GM21786 (cell line): ENCODE data around the gene ERP29.
"Not testable (repeated sequence)": the region's sequence is repeated elsewhere in the genome, so short reads cannot be mapped to it uniquely, and the experiment has no call there.

Experiments used
- ATAC-seq: cut with Tn5 transposase; IDR thresholded peaks from one replicate; pipeline ENCODE4 v1.9.1; 2021; ENCODE audit not compliant: unreplicated experiment

Gene ERP29

DNA sequence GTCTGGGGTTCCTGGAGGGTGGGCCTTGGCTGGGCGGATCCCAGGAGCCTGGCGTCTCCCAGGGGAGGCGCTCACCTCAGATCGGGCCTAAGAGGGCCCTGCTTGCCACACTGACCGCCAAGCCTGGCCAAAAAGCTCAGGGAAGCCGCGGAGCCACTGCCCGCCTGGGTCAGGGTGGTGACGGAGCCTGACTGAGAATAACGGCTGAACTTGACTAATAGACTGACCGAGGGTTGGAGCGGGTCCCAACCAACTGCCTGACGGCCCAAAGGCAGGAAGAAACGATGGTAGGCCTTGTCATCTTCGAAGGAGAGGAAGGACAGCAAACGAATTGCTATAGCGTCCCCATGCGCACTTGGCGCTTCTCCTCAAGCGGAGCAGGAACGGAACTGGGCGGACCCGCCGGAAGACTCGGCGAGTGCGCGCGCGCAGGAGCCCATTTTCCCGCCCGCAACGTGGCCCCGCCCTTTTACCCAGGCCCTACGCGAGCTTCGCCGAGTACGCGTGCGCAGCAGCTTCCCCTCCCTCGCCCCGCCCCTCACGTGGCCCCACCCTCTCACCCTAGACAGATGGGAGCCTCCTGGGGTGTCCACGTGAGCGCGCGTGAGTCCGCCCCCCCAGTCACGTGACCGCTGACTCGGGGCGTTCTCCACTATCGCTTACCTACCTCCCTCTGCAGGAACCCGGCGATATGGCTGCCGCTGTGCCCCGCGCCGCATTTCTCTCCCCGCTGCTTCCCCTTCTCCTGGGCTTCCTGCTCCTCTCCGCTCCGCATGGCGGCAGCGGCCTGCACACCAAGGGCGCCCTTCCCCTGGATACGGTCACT is at the start of gene ERP29, which contains the start of gene TMEM116:
ERP29 (plus strand) TSS at position 652 of the 826 bp plus-strand sequence; CDS start at position 692, 40 bp downstream.
TMEM116 (minus strand) TSS at position 391 of the 826 bp plus-strand sequence. CDS start 7,895 bp downstream, outside the sequence.
- peak; percentile 60 for ATAC-seq

DNA sequence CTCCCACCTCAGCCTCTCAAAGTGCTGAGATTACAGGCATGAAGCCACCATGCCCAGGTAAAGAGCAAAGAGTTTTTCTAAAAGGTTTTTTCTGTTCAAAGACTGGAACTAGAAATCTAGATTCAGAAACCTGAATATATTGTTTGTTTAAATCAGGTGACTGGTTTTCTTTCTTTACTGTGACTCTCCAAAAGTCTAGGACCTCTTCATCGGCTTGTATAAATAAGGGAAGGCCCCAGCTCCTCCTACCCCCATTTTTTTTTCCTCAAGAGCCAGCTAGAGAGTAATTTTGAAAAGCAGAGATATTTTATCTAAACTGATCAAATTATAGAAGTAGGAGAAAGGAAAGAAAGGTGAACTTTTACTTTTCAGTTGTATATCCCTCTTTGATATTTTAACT is 48.3 kb upstream of the ERP29 start:
- no peak for ATAC-seq

DNA sequence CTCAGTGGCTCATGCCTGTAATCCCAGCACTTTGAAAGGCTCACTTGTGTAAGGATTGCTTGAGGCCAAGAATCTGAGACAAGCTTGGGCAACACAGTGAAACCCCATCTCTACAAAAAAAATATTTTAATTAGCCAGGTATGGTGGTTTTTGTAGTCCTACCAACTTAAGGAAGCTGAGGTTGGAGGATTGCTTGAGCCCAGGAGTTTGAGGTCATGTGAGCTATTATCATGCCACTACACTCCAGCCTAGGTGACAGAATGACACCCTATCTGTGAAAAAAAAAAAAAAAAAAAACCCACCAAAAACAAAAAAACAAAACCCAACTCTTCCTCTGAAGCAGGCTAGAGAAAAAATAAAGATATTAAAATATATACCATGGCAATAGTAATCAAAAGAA is 41.4 kb upstream of the ERP29 start:
- ATAC-seq = no peak

DNA sequence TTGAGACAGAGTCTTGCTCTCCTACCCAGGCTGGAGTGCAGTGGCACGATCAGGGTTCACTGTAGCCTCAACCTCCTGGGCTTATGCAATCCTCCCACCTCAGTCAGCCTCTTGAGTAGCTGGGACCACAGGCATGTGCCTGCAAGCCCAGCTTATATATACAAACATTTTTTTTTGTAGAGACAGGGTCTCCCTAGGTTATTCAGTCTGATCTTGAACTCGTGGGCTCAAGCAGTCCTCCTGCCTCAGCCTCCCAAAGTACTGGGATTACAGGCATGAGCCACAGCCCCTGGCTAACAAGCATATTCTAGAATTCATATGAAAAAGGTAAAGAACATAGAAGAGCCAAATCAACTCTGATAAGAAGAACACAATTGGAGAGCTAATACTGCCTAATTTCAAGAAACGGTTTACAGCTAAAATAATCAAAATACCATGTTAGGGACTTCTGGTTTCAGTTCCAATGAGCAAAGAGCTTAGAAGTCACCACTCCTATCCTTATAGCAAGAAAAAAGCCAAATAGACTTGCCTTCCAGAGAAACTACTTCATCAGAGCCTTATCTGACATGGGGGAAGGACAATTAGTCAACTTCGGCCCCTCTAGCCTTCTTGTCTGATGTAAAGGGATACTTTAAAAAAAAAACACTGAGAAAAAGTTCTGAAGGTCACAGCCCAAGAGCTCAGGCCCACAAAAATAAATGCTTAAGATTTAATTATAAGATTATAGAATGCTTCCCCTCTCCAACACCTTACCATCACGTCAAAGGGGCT is 37.9 kb upstream of the ERP29 start:
- no peak for ATAC-seq

DNA sequence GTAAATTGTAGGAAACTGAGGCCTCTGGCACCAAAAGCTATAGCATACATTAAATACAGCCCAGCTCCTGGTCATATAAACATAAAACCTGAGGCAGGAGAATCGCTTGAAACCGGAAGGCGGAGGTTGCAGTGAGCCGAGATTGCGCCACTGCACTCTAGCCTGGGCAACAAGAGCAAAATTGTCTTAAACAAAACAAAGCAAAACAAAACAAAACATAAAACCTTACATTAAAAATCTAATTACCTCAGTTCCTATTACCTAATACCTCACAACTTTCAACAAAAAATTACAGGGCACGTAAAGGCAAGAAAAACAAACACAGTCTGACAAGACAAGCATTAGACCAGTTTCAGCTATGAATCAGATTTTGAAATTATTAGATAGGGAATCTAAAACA is 36.9 kb upstream of the ERP29 start:
- no peak for ATAC-seq

DNA sequence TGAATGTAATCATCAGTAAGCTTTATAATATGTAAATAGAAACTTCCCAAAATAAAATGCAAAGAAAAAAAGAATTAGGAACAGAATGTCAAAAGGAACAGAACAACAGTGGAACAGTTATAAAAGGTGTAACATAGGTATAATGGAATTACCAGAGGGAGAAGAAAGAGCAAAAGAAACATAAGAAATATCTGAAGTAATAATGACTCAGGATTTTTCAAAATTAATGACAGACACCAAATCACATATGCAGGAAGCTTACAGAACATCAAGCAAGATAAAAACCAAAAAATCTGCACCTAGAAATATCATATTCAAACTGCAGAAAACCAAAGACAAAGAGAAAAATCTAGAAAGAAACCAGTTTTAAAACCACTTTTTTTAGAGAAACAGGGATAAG is 36.4 kb upstream of the ERP29 start:
- no peak for ATAC-seq

DNA sequence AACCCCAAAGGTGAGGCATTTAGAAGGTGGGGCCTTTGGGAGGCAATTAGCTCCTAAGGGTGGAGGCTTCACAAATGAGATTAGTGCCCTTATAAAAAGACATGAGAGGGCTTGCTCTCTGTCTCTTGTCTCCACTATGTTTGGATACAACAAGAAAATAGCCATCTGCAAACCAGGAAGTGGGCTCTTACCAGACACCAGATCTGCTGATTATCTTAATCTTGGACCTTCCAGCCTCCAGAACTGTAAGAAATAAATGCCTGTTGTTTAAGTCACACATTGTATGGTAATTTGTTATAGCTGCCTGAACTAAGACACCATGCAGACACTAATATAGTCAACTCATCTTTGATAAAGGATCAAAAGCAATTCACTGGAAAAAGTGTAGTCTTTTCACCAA is 34.7 kb upstream of the ERP29 start:
- no peak for ATAC-seq

DNA sequence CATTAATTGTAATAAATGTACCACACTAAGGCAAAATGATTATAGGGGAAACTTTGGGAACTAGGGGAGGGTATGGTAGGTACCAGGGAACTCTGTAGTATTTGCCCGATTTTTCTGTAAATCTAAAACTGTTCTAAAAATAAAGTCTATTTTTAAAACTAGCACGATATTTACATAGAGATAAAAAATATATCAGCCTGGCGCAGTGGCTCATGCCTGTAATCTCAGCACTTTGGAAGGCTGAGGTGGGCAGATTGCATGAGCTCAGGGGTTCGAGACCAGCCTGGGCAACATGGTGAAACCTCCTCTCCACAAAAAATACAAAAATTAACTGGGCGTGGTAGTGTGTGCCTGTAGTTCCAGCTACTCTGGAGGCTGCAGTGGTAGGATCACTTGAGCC is 32.6 kb upstream of the ERP29 start:
- no peak for ATAC-seq

DNA sequence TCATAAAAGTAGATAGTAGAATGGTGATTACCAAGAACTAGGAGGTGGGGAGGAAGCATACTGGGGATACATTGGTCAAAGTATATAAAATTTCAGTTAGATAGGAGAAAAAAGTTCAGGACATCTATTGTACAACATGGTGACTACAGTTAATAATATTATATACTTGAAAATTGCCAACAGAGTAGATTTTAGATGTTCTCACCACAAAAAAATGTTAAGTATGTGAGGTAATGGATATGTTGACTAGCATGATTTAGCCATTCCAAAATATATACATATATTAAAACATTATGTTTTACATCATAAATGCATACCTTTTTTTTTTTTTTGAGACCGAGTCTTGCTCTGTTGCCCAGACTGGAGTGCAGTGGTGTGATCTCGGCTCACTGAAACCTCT is 31.2 kb upstream of the ERP29 start:
- no peak for ATAC-seq

DNA sequence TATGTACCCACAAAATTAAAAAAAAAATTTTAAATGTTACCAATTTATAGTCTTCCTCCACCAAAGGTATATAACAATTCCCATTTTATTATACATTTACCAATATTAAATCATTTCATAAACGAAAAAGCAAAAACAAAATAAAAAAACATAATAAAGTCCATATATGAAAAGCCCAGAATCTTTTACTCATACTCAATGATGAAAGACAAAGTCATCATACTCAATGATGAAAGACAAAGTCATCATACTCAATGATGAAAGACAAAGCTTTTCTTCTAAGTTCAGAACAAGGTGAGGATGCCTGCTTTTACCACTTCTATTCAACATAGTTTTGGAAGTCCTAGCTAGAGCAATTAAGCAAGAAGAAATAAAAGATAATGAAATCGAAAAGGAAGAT is 28.4 kb upstream of the ERP29 start:
- no peak for ATAC-seq

DNA sequence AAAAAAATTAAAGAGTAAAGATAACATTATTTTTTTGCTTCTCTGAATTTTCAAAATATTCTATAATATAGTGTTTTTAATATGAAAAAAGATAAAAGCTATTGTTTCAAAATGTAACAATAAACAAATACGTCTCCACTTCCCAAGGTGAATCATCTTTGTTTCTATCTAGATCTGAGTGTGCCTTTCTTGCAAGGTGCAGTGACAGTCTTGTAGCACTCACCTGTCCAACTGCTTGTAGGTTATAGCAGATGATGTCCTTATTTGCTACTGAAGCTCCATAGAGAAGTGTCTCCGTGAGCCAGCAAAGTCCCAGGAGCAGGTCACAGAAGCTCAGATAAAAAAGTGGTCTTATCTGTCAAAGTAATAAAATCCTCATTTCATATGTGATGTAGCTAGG is 21.7 kb upstream of the ERP29 start:
- no peak for ATAC-seq

DNA sequence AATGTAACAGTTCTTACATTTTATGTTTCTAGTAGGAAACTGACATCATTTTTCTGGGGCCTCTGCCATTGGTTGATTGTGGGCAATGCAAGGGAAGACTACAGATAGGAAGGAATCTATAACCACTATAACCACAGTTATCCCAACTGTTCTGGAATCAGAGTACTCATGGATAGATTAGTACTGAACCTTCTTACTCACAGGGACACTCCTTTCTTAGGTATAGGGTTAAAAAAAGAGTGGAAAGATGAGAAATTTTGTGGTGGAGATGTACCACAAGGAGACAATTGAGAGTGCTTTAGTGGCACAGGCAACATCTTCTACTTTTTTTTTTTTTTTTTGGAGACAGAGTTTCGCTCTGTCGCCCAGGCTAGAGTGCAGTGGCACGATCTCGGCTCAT is 21.3 kb upstream of the ERP29 start:
- no peak for ATAC-seq

DNA sequence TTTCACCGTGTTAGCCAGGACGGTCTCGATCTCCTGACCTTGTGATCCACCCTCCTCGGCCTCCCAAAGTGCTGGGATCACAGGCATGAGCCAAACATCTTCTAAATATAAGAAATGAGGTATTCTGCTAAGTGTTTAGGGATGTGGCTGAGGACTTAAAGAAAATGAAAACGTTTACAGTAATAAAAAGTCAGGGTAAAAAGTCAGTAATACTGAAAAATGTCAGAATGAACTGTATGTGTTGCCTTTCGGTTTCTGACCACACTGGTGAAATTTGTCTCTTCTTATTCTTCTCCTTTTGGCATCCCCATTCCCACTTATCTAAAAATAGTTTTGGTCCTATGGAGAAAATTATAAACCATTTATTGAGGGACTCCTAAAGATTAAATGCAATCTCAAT is 20.8 kb upstream of the ERP29 start:
- no peak for ATAC-seq

DNA sequence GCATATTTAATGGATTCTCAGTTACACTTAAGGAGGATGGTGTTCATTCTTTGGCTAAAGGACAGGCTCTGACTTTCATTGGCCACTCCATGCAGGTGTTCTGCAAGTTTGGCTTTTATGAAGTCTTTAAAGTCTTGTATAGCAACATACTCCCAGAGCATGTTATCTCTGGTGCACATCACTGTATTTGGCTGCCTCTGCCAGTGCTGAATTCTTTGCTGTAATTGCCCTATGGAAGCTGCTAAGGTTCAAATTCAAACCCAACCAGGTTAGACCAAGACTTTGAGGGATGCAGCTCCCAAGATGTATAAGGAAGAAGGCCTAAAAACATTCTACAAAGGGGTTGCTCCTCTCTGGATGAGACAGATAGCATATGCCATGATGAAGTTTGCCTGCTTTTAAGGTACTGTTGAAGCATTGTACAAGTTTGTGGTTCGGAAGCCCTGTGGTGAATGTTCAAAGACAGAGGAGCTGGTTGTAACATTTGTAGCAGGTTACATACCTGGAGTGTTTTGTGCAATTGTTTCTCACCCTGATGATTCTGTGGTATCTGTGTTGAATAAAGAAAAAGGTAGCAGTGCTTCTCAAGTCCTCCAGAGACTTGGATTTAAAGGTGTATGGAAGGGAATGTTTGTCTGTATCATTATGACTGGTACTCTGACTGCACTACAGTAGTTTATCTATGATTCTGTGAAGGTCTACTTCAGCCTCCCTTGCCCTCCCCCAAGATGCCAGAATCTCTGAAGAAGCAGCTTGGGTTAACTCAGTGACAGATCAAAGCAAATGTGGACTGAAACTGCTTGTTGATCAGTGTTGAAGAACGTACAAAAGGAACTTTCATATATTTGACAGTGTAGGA is 19.7 kb upstream of the ERP29 start:
- no peak for ATAC-seq

DNA sequence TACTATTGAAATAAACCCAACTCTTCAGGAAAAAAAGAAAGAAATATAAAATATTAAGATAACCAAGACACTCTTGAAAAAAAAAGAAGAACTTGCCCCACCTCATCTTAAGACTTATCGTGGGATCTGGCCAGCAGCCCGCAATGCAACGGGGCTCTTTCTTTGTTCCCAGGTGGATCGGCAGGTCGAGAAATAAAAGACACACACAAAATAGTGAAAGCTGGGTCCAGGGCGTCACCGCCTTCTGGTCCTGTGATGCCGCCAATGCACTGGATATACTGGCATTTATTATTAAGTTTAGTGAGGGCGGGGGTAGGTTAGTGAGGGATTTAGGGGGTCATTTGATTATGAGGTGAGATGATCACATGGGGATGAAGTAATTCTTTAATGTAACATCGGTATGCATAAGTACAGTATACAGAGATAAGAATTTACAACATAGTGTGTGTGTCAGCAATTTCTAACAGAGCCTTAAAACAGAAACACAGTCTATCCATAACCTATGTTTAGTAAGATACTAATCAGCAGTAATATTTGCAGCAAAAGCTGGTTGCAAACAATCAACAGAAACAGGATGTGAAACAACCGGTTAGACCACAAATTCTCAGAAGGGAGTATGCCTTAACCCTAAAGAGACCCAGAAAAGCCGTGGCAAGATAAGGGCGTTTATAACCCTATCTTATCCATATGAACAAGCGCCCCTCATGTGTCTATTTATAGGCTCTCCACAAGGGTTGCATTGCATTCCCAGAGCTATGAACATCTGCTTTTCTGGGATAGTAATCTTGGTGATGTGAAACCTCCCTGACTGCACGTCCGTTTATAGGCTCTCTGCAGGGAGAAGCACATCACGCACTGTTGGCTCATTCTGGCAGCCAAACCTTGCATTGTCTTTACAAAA is 18.8 kb upstream of the ERP29 start:
- ATAC-seq = not testable (repeated sequence)

DNA sequence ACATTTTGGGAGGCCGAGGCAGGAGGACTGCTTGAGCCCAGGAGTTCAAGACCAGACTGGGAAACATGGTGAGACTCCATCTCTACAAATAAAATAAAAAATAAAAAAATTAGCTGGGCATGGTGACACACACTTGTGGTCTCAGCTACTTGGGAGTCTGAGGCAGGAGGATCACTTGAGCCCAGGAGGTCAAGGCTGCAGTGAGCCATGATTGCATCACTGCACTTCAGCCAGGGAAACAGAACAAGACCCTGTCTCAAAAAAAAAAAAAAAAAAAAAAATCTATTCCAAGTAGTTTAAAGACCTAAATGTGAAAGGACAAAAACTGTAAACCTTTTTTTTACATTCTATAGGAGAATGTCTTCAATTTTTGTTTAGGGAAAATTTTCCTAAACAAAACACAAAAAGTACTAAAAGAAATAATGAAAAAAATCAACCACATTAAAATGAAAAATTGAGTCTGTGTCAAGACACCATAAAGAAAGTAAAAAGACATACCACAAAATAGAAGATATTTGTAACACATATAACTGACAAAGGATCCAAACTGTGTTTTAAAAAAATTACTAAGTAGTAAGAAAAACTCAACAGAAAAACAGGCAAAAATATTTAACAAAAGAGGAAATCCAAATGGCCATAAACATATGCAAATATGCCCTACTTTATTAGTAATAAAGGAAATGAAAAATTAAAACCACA is 17.3 kb upstream of the ERP29 start:
- ATAC-seq = no peak

DNA sequence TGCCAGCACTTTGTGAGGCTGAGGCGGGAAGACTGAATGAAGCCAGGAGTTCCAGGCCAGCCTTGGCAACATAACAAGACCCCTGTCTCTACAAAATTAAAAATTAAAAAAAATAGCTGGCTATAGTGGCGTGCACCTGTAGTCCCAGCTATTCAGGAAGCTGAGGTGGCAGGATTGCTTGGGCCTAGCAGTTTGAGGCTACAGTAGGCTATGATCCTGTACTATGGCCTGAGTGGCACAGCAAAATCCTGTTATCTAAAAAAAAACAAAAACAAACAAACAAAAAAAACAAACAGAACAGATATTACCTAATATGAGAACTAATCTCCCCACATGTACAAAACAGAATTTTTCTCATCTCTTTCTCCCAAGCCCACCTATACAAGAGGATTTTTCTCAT is 15.9 kb upstream of the ERP29 start:
- no peak for ATAC-seq

DNA sequence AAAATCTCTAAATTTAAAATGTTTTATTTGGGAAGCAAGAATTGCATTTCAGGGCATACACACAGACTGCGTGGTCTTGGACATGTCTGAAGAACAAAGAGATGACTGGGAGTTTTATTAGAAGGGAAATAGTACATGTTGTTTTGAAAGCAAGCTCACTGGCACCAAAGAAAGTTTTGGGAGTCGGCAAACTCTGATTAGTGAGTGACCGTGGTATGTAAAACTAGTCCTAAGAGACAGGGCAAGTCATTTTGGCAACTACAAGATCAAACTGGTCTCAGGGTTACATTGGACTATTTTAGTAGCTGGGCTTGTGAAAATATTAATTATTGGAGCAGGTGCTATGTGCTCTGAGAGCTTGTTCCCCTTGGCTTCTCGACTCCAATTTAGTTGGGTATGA is 15.2 kb upstream of the ERP29 start:
- no peak for ATAC-seq

DNA sequence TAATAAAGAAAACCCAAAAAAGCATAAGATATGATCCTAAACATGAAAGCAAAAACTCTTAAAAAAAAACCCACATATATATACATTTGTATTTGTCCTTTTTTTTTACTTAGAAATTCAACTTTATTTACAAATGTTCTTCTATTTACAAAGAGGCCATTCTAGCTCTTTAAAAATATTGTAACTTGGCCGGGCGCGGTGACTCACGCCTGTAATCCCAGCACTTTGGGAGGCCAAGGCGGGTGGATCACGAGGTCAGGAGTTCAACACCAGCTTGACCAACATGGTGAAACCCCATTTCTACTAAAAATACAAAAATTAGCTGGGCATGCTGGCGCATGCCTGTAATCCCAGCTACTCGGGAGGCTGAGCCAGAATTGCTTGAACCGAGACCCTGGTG is 14.1 kb upstream of the ERP29 start:
- ATAC-seq = not testable (repeated sequence)

DNA sequence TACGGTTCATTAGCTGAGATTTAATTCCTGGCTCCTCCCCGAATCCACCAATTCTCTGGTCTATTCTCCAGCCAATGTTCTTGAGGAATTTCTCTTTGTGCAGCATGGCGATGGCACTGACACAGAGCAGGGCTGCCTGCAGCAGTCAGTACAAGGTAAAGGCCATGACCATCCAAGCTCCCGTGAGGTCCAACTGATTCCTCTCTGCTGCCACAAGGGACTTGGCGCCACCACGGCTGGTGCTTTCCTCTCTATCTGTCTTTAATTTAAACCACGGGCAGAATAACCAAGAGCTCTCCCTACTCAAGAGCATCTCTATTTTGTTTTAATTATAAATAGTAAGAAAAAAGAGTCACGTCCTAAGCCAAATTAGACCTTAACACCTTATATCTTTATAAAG is 12.4 kb upstream of the ERP29 start:
- ATAC-seq = no peak
